Astrocyte (in vitro differentiated cells and primary cell): ENCODE measurements around the gene ZNF549. TPM values are rescaled to one million over a fixed set of nuclear protein-coding genes. Genes with fewer than 3 reads are reported as not detected.
"Not testable (repeated sequence)": the region's sequence is repeated elsewhere in the genome, so short reads cannot be mapped to it uniquely, and the experiment has no call there.

Experiments used
- DNase-seq: peaks from one replicate; pipeline ENCODE4 v3.0.0-alpha.2; 2010; ENCODE audit warnings: low read depth
- FAIRE-seq: peaks from 2 replicates; lab custom pipeline; 2011; peaks lifted over from hg19 to GRCh38; lab: Jason Lieb, UNC
- H2AFZ ChIP-seq: 2 replicates; pipeline ENCODE4 v1.6.0; 2012; ENCODE audit warnings: low read depth, low read length, inconsistent platforms
- H3K27ac ChIP-seq: 2 replicates; pipeline ENCODE4 v1.5.1; 2011; ENCODE audit warnings: low read depth, low read length, inconsistent platforms
- H3K27me3 ChIP-seq: 2 replicates; pipeline ENCODE4 v1.6.0; 2011; ENCODE audit warnings: low read length, inconsistent platforms; ENCODE audit not compliant: insufficient read depth
- H3K36me3 ChIP-seq: 2 replicates; pipeline ENCODE4 v1.5.1; 2011; ENCODE audit warnings: low read length, inconsistent platforms; ENCODE audit not compliant: insufficient read depth
- H3K4me1 ChIP-seq: 2 replicates; pipeline ENCODE4 v1.5.1; 2011; ENCODE audit warnings: low read length, inconsistent platforms; ENCODE audit not compliant: insufficient read depth
- H3K4me2 ChIP-seq: 2 replicates; pipeline ENCODE4 v1.6.0; 2012; ENCODE audit warnings: low read length, inconsistent platforms
- H3K4me3 ChIP-seq: 2 replicates; pipeline ENCODE4 v1.5.1; 2011; ENCODE audit warnings: low read depth, mild to moderate bottlenecking, low read length, inconsistent platforms; ENCODE audit not compliant: insufficient read depth
- H3K79me2 ChIP-seq: 2 replicates; pipeline ENCODE4 v1.6.0; 2012; ENCODE audit warnings: mild to moderate bottlenecking, low read length, inconsistent platforms; ENCODE audit not compliant: insufficient read depth
- H3K9ac ChIP-seq: 2 replicates; pipeline ENCODE4 v1.6.0; 2012; ENCODE audit warnings: mild to moderate bottlenecking, low read length, inconsistent platforms
- H3K9me3 ChIP-seq: 2 replicates; pipeline ENCODE4 v1.5.1; 2012; ENCODE audit warnings: low read depth, mild to moderate bottlenecking, low read length, inconsistent platforms; ENCODE audit not compliant: insufficient read depth
- H4K20me1 ChIP-seq: 2 replicates; pipeline ENCODE4 v1.6.0; 2012; ENCODE audit warnings: low read length, inconsistent platforms; ENCODE audit not compliant: insufficient read depth
- H3K27ac Mint-ChIP-seq: one replicate; pipeline ENCODE4 v1.8.0; 2021; ENCODE audit warnings: mild to moderate bottlenecking, mixed read lengths; ENCODE audit not compliant: unreplicated experiment
- H3K27me3 Mint-ChIP-seq: one replicate; pipeline ENCODE4 v1.8.0; 2021; ENCODE audit warnings: low read depth, mixed read lengths; ENCODE audit not compliant: unreplicated experiment
- H3K36me3 Mint-ChIP-seq: one replicate; pipeline ENCODE4 v1.8.0; 2021; ENCODE audit warnings: low read depth, mixed read lengths; ENCODE audit not compliant: unreplicated experiment
- H3K4me1 Mint-ChIP-seq: one replicate; pipeline ENCODE4 v1.8.0; 2021; ENCODE audit warnings: low read depth, mixed read lengths; ENCODE audit not compliant: unreplicated experiment
- H3K4me3 Mint-ChIP-seq: one replicate; pipeline ENCODE4 v1.8.0; 2021; ENCODE audit warnings: mild to moderate bottlenecking, moderate library complexity, mixed read lengths; ENCODE audit not compliant: unreplicated experiment
- H3K9me3 Mint-ChIP-seq: one replicate; pipeline ENCODE4 v1.8.0; 2021; ENCODE audit warnings: mild to moderate bottlenecking, mixed read lengths; ENCODE audit not compliant: unreplicated experiment
- CTCF ChIP-seq: IDR thresholded peaks from 2 replicates; pipeline ENCODE4 v1.5.1; 2011; ENCODE audit warnings: low read depth, mild to moderate bottlenecking, inconsistent platforms, low read length, moderate library complexity; ENCODE audit not compliant: insufficient read depth
- EZH2 ChIP-seq: IDR thresholded peaks from 2 replicates; pipeline ENCODE4 v1.6.1; 2012; ENCODE audit warnings: mild to moderate bottlenecking, low read length, inconsistent platforms; ENCODE audit not compliant: insufficient read depth
- total RNA-seq: library from RNA; stranded (reverse); gene quantifications from 2 replicates; pipeline ENCODE4 v1.2.1, GENCODE V29; 2021

The ZNF549 gene
- total RNA-seq, 1 donor from 2014 or later: 7.3 TPM

GRCh38 chr19:57512845-57513244, 14.3 kb upstream of the ZNF549 start:
- no peak for TF ChIP-seq EZH2
- TF ChIP-seq CTCF: no peak
- FAIRE-seq (no peak), DNase-seq (peak; percentile 42)
- Mint-ChIP-seq H3K9me3 (peaks cover 61% of the 10 kb centered on the region), H3K27ac (no peak overlapping the region), H3K4me3 (no peak overlapping the region), H3K4me1 (no peaks in the 10 kb centered on the region), H3K36me3 (peaks cover 78% of the 10 kb centered on the region), H3K27me3 (no peaks in the 10 kb centered on the region)
- no peaks in the 10 kb centered on the region for H3K27me3 ChIP-seq
- no peaks in the 10 kb centered on the region for H4K20me1 ChIP-seq
- H3K9ac ChIP-seq: no peak overlapping the region
- H3K4me3 ChIP-seq: no peak overlapping the region
- H3K4me2 ChIP-seq: no peak overlapping the region
- no peak overlapping the region for H2AFZ ChIP-seq
- no peaks in the 10 kb centered on the region for H3K4me1 ChIP-seq
- no peak overlapping the region for H3K27ac ChIP-seq
- no peaks in the 10 kb centered on the region for H3K36me3 ChIP-seq
- H3K79me2 ChIP-seq: no peaks in the 10 kb centered on the region
- H3K9me3 ChIP-seq: peaks cover 17% of the 10 kb centered on the region

GRCh38 chr19:57515255-57515654, 11.9 kb upstream of the ZNF549 start:
- H3K27me3 Mint-ChIP-seq: no peaks in the 10 kb centered on the region
- Histone ChIP-seq H3K27me3 (no peaks in the 10 kb centered on the region), H4K20me1 (no peaks in the 10 kb centered on the region), H3K27ac (no peak overlapping the region), H3K4me1 (no peaks in the 10 kb centered on the region), H3K79me2 (no peaks in the 10 kb centered on the region), H2AFZ (no peak overlapping the region), H3K9ac (no peak overlapping the region), H3K36me3 (no peaks in the 10 kb centered on the region), H3K4me3 (no peak overlapping the region), H3K4me2 (no peak overlapping the region), H3K9me3 (peaks cover 23% of the 10 kb centered on the region)
- FAIRE-seq (no peak), DNase-seq (no peak)
- H3K4me1 Mint-ChIP-seq: no peaks in the 10 kb centered on the region
- TF ChIP-seq EZH2 (no peak), CTCF (no peak)
- peaks cover 66% of the 10 kb centered on the region for H3K36me3 Mint-ChIP-seq
- H3K9me3 Mint-ChIP-seq: peaks cover 46% of the 10 kb centered on the region
- no peak overlapping the region for H3K27ac Mint-ChIP-seq
- no peak overlapping the region for H3K4me3 Mint-ChIP-seq

GRCh38 chr19:57518021-57518420, 9.1 kb upstream of the ZNF549 start:
- not testable (repeated sequence) for H2AFZ ChIP-seq, H3K27me3 ChIP-seq, H3K27ac ChIP-seq, H3K9ac ChIP-seq, H3K36me3 ChIP-seq, H3K27ac Mint-ChIP-seq, H3K4me2 ChIP-seq, H3K4me3 ChIP-seq, H3K4me1 Mint-ChIP-seq, FAIRE-seq, H3K4me3 Mint-ChIP-seq, H3K4me1 ChIP-seq, H3K79me2 ChIP-seq, DNase-seq, H3K27me3 Mint-ChIP-seq, H4K20me1 ChIP-seq
- H3K36me3 Mint-ChIP-seq: peaks cover 51% of the 10 kb centered on the region
- H3K9me3 ChIP-seq: peaks cover 17% of the 10 kb centered on the region
- H3K9me3 Mint-ChIP-seq: peaks cover 33% of the 10 kb centered on the region
